CD14-positive monocyte (primary cell): ENCODE results near the gene ZDHHC7. TPM values are rescaled to one million over a fixed set of nuclear protein-coding genes. Genes with fewer than 3 reads are reported as not detected.
"Not testable (repeated sequence)": the region's sequence is repeated elsewhere in the genome, so short reads cannot be mapped to it uniquely, and the experiment has no call there.

Experiments used
- DNase-seq, 3 donors: peaks; one replicate each; pipeline ENCODE4 v3.0.0-alpha.2; 2011 to 2022
- H2AFZ ChIP-seq: 2 replicates; pipeline ENCODE4 v1.6.0; 2012; ENCODE audit warnings: mild to moderate bottlenecking, low read depth, low read length, inconsistent platforms; ENCODE audit not compliant: insufficient read depth, poor library complexity, severe bottlenecking
- H3K27ac ChIP-seq, 2 donors: 1 replicate in 1 of 2; 2 replicates in 1 of 2; pipeline ENCODE4 v1.5.1; 2012 to 2013; ENCODE audit warnings: low read length in 2 of 2, control low read depth in 1 of 2, inconsistent platforms in 1 of 2, low read depth in 1 of 2, mild to moderate bottlenecking in 1 of 2
- H3K27me3 ChIP-seq, 2 donors: one replicate each; pipeline versions ENCODE4 v1.6.0 to v1.6.1; 2011 to 2013; ENCODE audit warnings: low read length in 2 of 2; ENCODE audit not compliant: control insufficient read depth in 2 of 2, insufficient read depth in 2 of 2
- H3K36me3 ChIP-seq, 2 donors: replicated peaks in 1 of 2; 1 replicate in 1 of 2; 2 replicates in 1 of 2; pipeline versions ENCODE4 v1.5.1 to v1.6.1; 2012 to 2013; ENCODE audit warnings: low read length in 2 of 2, control low read depth in 1 of 2, inconsistent platforms in 1 of 2, mild to moderate bottlenecking in 1 of 2; ENCODE audit not compliant: insufficient read depth in 2 of 2, control insufficient read depth in 1 of 2
- H3K4me1 ChIP-seq, 2 donors: 1 replicate in 1 of 2; 2 replicates in 1 of 2; pipeline versions ENCODE4 v1.5.1 to v1.6.1; 2012 to 2013; ENCODE audit warnings: low read length in 2 of 2, control low read depth in 1 of 2, inconsistent platforms in 1 of 2, mild to moderate bottlenecking in 1 of 2, moderate library complexity in 1 of 2; ENCODE audit not compliant: insufficient read depth in 2 of 2, control insufficient read depth in 1 of 2
- H3K4me2 ChIP-seq: replicated peaks from 2 replicates; pipeline ENCODE3; 2012; ENCODE audit warnings: low read length, moderate library complexity, mild to moderate bottlenecking; ENCODE audit not compliant: poor library complexity, severe bottlenecking; ENCODE audit errors: extremely low read depth
- H3K4me3 ChIP-seq, 3 experiments: fragments of 200-600 bp in 1 of 3; sonication (generic) in 1 of 3; replicated peaks in 1 of 3; 1 replicate in 2 of 3; 2 replicates in 1 of 3; pipeline ENCODE4 v1.5.1; 2011 to 2013; ENCODE audit warnings: low read length in 3 of 3, mild to moderate bottlenecking in 3 of 3, control low read depth in 2 of 3, low read depth in 2 of 3, inconsistent platforms in 1 of 3, moderate library complexity in 1 of 3
- H3K79me2 ChIP-seq: 2 replicates; pipeline ENCODE4 v1.6.0; 2012; ENCODE audit warnings: mild to moderate bottlenecking, control low read depth, inconsistent platforms, low read length, moderate library complexity; ENCODE audit not compliant: insufficient read depth
- H3K9ac ChIP-seq: 2 replicates; pipeline ENCODE4 v1.6.0; 2017; ENCODE audit warnings: low read length, mild to moderate bottlenecking; ENCODE audit not compliant: insufficient read depth, poor library complexity, severe bottlenecking
- H3K9me3 ChIP-seq, 2 donors: replicated peaks in 1 of 2; 1 replicate in 1 of 2; 2 replicates in 1 of 2; pipeline versions ENCODE4 v1.5.1 to v1.6.1; 2012 to 2013; ENCODE audit warnings: low read length in 2 of 2, control low read depth in 1 of 2; ENCODE audit not compliant: control insufficient read depth in 1 of 2, insufficient read depth in 1 of 2
- H4K20me1 ChIP-seq: 2 replicates; pipeline ENCODE4 v1.6.0; 2012; ENCODE audit warnings: mild to moderate bottlenecking, low read length, control low read depth, moderate library complexity; ENCODE audit not compliant: insufficient read depth
- H3K27ac Mint-ChIP-seq, 7 donors: one replicate each; pipeline ENCODE4 v1.8.0; 2020; ENCODE audit warnings: mild to moderate bottlenecking in 7 of 7, mixed read lengths in 7 of 7, moderate library complexity in 6 of 7, inconsistent platforms in 2 of 7
- H3K27me3 Mint-ChIP-seq, 3 donors: one replicate each; pipeline ENCODE4 v1.8.0; 2021 to 2022; ENCODE audit warnings: low read depth in 3 of 3, mild to moderate bottlenecking in 3 of 3, mixed read lengths in 3 of 3, moderate library complexity in 3 of 3, inconsistent platforms in 1 of 3
- H3K36me3 Mint-ChIP-seq, 2 donors: one replicate each; pipeline ENCODE4 v1.8.0; 2020; ENCODE audit warnings: mixed read lengths in 2 of 2, inconsistent platforms in 1 of 2, mild to moderate bottlenecking in 1 of 2
- H3K4me1 Mint-ChIP-seq: one replicate; pipeline ENCODE4 v1.8.0; 2020; ENCODE audit warnings: mild to moderate bottlenecking, mixed read lengths
- H3K4me3 Mint-ChIP-seq, 2 donors: one replicate each; pipeline ENCODE4 v1.8.0; 2020; ENCODE audit warnings: mild to moderate bottlenecking in 2 of 2, mixed read lengths in 2 of 2, moderate library complexity in 1 of 2
- H3K9me3 Mint-ChIP-seq, 7 donors: one replicate each; pipeline ENCODE4 v1.8.0; 2020 to 2022; ENCODE audit warnings: mixed read lengths in 7 of 7, mild to moderate bottlenecking in 6 of 7, moderate library complexity in 6 of 7, inconsistent platforms in 2 of 7
- CTCF ChIP-seq: fragments of 200-600 bp; IDR thresholded peaks from one replicate; pipeline ENCODE4 v1.8.0; 2022; ENCODE audit warnings: antibody characterized with exemption, mild to moderate bottlenecking
- WGBS: methylation state at CpG from one replicate; pipeline ENCODE4 v1.1.5; 2013; ENCODE audit warnings: missing lambda C conversion rate; ENCODE audit not compliant: insufficient coverage; 5-methylcytosine and 5-hydroxymethylcytosine counted together
- intact Hi-C, 2 donors: fragments of 100-400 bp; cut with micrococcal nuclease; formaldehyde crosslinking; loops; one replicate each; pipeline versions ENCODE4 v1.15.0 to v1.15.1; 2023
- polyA plus RNA-seq, 3 donors: library from polyadenylated mRNA; depleted of rRNA in 1 of 3; unstranded in 2 of 3; stranded (reverse) in 1 of 3; fragments of 300-500 nt in 2 of 3; fragments of >200 nt in 1 of 3; fragmentation: Illumina TruSeq in 2 of 3; gene quantifications; 1 replicate in 2 of 3; 2 replicates in 1 of 3; pipeline ENCODE4 v1.2.3, GENCODE V29; 2012 to 2021

Gene ZDHHC7
- polyA plus RNA-seq, 3 donors, result 99.7 to 189 (median 129) TPM

- no peaks in the 10 kb centered on the region for H3K27me3 ChIP-seq
- TF ChIP-seq CTCF, result no peak
- H2AFZ ChIP-seq, result no peak overlapping the region
- no peak overlapping the region for H3K4me2 ChIP-seq
- H3K9me3 ChIP-seq, result no peaks in the 10 kb centered on the region
- peaks cover 80 to 87% of the 10 kb centered on the region in 2 donors for H3K36me3 Mint-ChIP-seq
- no peak overlapping the region for H3K9ac ChIP-seq
- H3K27ac ChIP-seq, result peak overlapping the region in 1 of 2 donors; percentile 11
- H3K27me3 Mint-ChIP-seq, result peaks cover 0 to 2% (median 1%) of the 10 kb centered on the region in 3 donors
- no peaks in the 10 kb centered on the region for H3K9me3 Mint-ChIP-seq
- intact Hi-C loops, result loop anchor here (5.0 to 10.0 kb wide), 2 partner anchors 42 to 50 kb away; no protein-coding TSS in a partner anchor
- peaks cover 67 to 86% of the 10 kb centered on the region in 2 donors for H3K36me3 ChIP-seq
- H3K4me1 ChIP-seq, result peaks cover 33 to 35% of the 10 kb centered on the region in 2 donors
- H3K4me1 Mint-ChIP-seq, result peaks cover 58% of the 10 kb centered on the region
- no peak overlapping the region for H3K4me3 ChIP-seq
- peak overlapping the region in 1 of 2 donors; percentile 42 for H3K4me3 Mint-ChIP-seq
- no peak for DNase-seq
- H4K20me1 ChIP-seq, result peaks cover 100% of the 10 kb centered on the region
- 92% methylated on average over 16 of the region's 18 CpGs for WGBS
- peaks cover 97% of the 10 kb centered on the region for H3K79me2 ChIP-seq
- H3K27ac Mint-ChIP-seq, result peak overlapping the region in 6 of 7 donors; percentile 11 to 62 (median 28)
Measured at GRCh38 chr16:85034591-85035433, 23.5 kb upstream of the ZDHHC7 start.

DNA sequence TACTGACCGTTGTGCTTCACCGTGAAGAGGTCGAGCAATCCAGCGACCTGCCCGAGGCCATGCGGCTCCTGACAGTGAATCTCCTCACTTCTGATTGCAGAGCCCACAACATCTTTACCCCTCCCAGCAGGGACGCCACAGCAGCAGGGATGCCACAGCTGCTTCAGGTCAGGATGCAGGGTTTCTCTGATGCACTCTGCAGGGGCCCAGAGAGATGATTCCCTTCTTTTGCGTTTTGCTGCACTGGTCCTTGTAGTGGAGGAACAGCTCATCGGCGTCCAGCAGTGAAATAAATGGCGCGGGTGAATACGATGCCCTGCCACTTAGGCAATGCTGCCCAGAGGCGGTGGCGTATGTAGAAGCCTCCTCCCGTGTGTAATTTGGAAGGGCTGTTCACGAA is 21.8 kb upstream of the ZDHHC7 start:
- Mint-ChIP-seq H3K4me3 (no peak overlapping the region), H3K4me1 (peaks cover 74% of the 10 kb centered on the region), H3K27ac (no peak overlapping the region), H3K9me3 (no peaks in the 10 kb centered on the region), H3K36me3 (peaks cover 67 to 76% of the 10 kb centered on the region in 2 donors), H3K27me3 (peaks cover 0 to 3% (median 2%) of the 10 kb centered on the region in 3 donors)
- TF ChIP-seq CTCF, result no peak
- intact Hi-C loops, result loop anchor here in 1 of 2 donors (10.0 kb wide), 1 partner anchor 52 kb away; no protein-coding TSS in a partner anchor
- no peak overlapping the region for H2AFZ ChIP-seq
- H3K4me2 ChIP-seq, result no peak overlapping the region
- peaks cover 99% of the 10 kb centered on the region for H3K79me2 ChIP-seq
- H3K27ac ChIP-seq, result no peak overlapping the region
- H3K36me3 ChIP-seq, result peaks cover 57 to 70% of the 10 kb centered on the region in 2 donors
- H3K9me3 ChIP-seq, result no peaks in the 10 kb centered on the region
- no peak for DNase-seq
- no peaks in the 10 kb centered on the region for H3K27me3 ChIP-seq
- H3K4me1 ChIP-seq, result peaks cover 49 to 50% of the 10 kb centered on the region in 2 donors
- H4K20me1 ChIP-seq, result peaks cover 100% of the 10 kb centered on the region
- no peak overlapping the region for H3K9ac ChIP-seq
- H3K4me3 ChIP-seq, result no peak overlapping the region
- 97% methylated on average over 15 of the region's 17 CpGs for WGBS

- Mint-ChIP-seq H3K4me1 (peaks cover 72% of the 10 kb centered on the region), H3K27ac (peak overlapping the region in 1 of 7 donors; percentile 37), H3K36me3 (peaks cover 57 to 66% of the 10 kb centered on the region in 2 donors)
- 100% methylated on average over 1 of the region's 4 CpGs for WGBS
- not testable (repeated sequence) for H3K27me3 Mint-ChIP-seq, H3K4me3 Mint-ChIP-seq, H3K9me3 ChIP-seq, H3K4me2 ChIP-seq, DNase-seq, H3K9me3 Mint-ChIP-seq, H3K9ac ChIP-seq, H2AFZ ChIP-seq, H3K4me3 ChIP-seq, H3K27me3 ChIP-seq, H3K27ac ChIP-seq
- peaks cover 93% of the 10 kb centered on the region for H4K20me1 ChIP-seq
- peaks cover 48 to 60% of the 10 kb centered on the region in 2 donors for H3K36me3 ChIP-seq
- intact Hi-C loops, result loop anchor here in 1 of 2 donors (10.0 kb wide), 1 partner anchor 53 kb away; no protein-coding TSS in a partner anchor
- peaks cover 49 to 52% of the 10 kb centered on the region in 2 donors for H3K4me1 ChIP-seq
- peaks cover 99% of the 10 kb centered on the region for H3K79me2 ChIP-seq
Measured at GRCh38 chr16:85032187-85032586, 20.9 kb upstream of the ZDHHC7 start.
